ENCODE measurements around the gene AMZ1.

The AMZ1 gene

DNA sequence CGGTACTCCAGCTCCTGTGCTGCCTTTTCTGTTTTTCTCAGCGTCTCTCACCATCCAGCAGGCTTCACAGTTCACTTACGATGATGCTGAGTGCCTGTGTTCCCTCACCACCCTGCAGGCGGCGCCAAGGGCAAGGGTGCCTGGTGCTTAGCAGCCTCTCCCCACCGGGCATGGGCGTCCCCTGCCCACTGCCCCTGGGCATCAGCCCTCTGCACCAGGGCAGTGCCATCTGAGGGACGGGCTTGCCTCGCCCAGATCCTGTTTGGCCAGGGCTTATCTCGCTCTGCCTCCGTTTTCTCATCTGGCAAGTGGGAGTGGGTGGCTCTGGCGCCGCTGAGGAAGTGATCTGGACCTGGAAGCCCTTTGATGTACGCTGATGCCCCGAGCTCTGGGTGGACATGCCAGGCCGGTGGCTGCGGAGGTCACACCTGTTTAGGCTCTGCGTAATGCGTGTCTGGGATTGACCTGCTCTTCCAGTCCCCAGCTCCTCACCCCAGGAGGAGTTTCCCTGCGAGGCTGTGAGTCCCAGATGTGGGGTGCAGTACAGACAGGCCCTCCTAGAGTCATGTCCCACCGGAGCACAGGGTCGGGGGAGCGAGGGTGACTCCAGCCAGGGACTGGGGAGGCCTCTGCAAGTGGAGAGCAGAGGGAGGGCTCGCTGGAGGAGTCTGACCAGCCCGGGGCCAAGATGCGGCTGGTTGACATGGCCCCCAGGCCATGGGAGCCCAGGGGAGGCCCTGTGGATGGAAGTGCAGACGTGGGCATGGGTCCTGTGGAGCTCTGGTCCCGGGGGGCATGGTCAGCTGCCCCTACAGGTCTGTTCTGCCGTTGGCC lies 44.4 kb upstream of the AMZ1 start:
- TF ChIP-seq TAF1 (IDR thresholded peaks at IDR 0.05; ENCODE audit: low read depth, low read length) (no peak), POLR2A (IDR thresholded peaks at IDR 0.05; ENCODE audit: low read depth, low read length) (no peak), SPI1 (IDR thresholded peaks at IDR 0.05; ENCODE audit: low read depth, low read length) (no peak), POLR2AphosphoS5 (IDR thresholded peaks at IDR 0.05; ENCODE audit: low read depth, low read length) (no peak), PAX5 (IDR thresholded peaks at IDR 0.05; ENCODE audit: insufficient read depth, low read length, severe bottlenecking) (no peak), POU2F2 (IDR thresholded peaks at IDR 0.05; ENCODE audit: low read depth, low read length) (no peak)
- FAIRE-seq: no peak
- no peak for DNase-seq (ENCODE audit: insufficient read length, low spot score)

DNA sequence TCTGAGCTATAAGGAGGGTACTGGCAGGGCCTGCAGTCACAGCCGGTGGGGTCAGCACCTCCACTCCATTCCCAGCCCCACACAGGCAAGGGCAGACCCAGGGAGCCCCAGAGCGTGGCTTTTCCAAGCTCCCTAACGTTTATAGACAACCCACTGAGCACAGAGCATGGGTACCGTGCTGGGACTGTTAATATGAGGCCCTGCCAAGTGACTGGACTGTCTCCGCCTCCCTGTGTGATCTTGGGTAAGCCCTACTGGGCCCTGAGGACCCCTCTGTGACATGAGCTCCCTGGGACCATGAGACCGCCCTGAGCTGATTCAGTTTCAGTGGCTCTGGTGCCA lies 43.8 kb upstream of the AMZ1 start:
- TF ChIP-seq SPI1 (IDR thresholded peaks at IDR 0.05; ENCODE audit: low read depth, low read length) (no peak), PAX5 (IDR thresholded peaks at IDR 0.05; ENCODE audit: insufficient read depth, low read length, severe bottlenecking) (no peak), POU2F2 (IDR thresholded peaks at IDR 0.05; ENCODE audit: low read depth, low read length) (no peak), TAF1 (IDR thresholded peaks at IDR 0.05; ENCODE audit: low read depth, low read length) (no peak), POLR2A (IDR thresholded peaks at IDR 0.05; ENCODE audit: low read depth, low read length) (no peak), POLR2AphosphoS5 (IDR thresholded peaks at IDR 0.05; ENCODE audit: low read depth, low read length) (no peak)
- DNase-seq (ENCODE audit: insufficient read length, low spot score): no peak
- FAIRE-seq: no peak

DNA sequence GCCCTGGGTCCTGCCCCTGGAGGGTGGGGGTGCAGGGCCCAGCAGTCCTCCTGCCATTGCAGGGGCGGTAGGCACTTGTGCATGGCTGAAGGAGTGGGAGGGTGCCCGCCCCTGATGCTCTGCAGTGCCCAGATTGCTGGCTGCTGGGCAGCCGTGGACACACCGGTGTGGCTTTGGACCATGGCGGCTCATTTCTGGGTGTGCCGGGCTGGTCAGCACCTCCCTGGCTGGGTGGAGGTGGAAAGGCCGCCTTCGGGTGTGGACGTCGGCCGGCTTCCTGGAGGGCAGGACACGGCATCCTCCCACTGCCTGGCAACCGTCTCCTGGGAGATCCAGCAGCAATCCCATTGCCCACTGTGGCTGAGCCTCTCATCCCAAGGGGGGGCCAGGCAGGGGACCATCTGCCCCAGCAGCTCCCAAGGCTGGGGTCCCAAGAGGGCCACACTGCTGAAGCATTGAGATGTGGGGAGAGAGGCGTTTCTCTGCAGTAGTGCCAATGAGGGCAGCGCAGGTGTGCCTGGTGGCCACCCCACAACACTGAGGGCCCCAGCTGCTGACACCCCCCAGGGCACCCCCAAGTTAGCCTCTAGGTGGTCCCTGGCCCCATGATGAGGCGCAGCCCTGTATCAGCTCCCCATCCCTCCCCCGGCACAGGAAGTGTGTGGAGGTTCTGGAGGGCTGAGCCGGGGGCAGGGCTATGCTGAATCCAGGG lies 43.3 kb upstream of the AMZ1 start:
- no peak for TF ChIP-seq TAF1 (IDR thresholded peaks at IDR 0.05; ENCODE audit: low read depth, low read length)
- 0 out of 2 replicates have a peak, but pooled peaks have one; percentile 4 for TF ChIP-seq SPI1 (IDR thresholded peaks at IDR 0.05; ENCODE audit: low read depth, low read length)
- FAIRE-seq (peak; percentile 57), DNase-seq (ENCODE audit: insufficient read length, low spot score) (no peak)

DNA sequence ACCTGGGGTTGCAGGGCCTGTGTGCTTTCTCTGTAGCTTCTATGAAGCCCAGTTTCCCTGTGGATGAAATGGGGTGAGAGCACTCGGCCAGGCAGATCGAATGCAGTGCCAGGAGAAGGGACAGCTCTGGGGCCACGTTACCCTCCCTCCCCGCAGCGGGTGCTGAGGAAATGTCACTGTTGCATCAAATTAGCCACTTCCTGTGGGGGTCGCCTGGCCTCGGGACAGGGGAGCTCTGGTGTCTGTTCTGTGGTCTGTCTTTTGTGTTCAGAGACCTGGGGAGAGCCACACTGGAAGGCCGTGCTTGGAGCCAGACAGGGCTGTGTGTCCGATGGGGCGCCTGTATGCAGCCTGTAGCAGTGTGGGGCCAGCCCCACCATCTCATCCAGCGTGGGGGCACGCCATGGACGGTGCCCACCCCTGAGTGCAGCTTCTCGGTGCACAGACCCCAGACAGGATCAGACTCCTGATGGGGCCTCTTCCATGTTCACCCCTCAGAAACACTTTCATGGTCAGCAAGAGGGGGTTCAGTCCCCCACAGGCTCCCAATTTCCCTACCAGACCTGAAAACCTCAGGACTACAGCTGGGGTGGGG lies 42.6 kb upstream of the AMZ1 start:
- DNase-seq (ENCODE audit: insufficient read length, low spot score): peak; percentile 83
- FAIRE-seq: peak; percentile 90
- TF ChIP-seq TAF1 (IDR thresholded peaks at IDR 0.05; ENCODE audit: low read depth, low read length): peak; percentile 16; the same call in 1 of the 2 replicates
- no peak for TF ChIP-seq SPI1 (IDR thresholded peaks at IDR 0.05; ENCODE audit: low read depth, low read length)
- TF ChIP-seq POLR2AphosphoS5 (IDR thresholded peaks at IDR 0.05; ENCODE audit: low read depth, low read length): peak; percentile 59; the same call in 1 of the 2 replicates
- TF ChIP-seq POU2F2 (IDR thresholded peaks at IDR 0.05; ENCODE audit: low read depth, low read length): 0 out of 2 replicates have a peak, but pooled peaks have one; percentile 50
- TF ChIP-seq POLR2A (IDR thresholded peaks at IDR 0.05; ENCODE audit: low read depth, low read length): peak; percentile 63

DNA sequence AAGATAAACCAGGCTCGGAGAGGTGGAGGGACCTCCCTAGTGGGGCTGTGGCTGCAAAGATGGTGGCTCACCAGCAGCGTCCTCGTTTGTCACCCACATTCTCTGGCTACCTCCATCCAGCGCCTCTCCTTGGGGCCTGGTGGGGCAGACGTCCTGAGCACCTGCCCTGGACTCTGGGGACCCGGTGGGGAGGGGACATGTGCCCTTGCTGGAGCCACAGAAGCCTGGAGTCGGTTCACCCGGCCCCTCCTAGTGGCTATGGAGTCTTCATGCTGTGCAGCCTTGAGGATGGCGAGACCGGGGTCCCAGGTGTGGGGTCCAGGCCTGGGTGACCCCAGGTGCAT lies 41.7 kb upstream of the AMZ1 start:
- TF ChIP-seq POLR2A (IDR thresholded peaks at IDR 0.05; ENCODE audit: low read depth, low read length) (no peak), PAX5 (IDR thresholded peaks at IDR 0.05; ENCODE audit: insufficient read depth, low read length, severe bottlenecking) (no peak)
- no peak for FAIRE-seq
- no peak for DNase-seq (ENCODE audit: insufficient read length, low spot score)

DNA sequence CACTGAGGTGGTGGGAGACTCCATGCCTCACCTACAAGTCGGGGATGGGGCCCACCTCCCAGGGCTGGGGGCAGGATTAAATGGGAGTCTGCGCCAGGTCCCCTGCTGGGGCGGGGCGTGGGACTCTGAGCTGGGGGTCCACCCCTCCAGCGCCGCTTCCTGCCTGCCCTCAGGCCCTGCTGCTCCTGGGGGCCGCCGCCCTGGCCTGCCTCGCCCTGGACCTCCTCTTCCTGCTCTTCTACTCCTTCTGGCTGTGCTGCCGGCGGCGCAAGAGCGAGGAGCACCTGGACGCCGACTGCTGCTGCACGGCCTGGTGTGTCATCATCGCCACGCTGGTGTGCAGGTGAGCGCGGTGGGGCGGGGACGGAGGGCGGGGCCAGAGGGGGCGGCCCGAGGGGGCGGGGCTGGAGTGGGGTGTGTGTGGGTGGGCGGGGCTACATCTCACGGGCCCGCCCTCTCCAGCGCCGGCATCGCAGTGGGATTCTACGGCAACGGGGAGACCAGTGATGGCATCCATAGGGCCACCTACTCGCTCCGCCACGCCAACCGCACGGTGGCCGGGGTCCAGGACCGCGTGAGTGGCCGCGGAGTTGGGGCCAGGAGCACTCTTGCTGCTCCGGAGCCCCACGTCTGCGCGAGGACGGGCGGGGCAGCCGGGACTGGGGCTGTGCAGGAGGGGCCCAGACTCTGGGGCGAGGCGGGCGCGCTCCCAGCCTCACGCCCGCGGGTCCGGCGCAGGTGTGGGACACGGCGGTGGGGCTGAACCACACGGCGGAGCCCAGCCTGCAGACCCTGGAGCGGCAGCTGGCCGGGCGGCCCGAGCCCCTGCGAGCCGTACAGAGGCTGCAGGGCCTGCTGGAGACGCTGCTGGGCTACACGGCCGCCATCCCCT lies 41.1 kb upstream of the AMZ1 start:
- DNase-seq (ENCODE audit: insufficient read length, low spot score): no peak
- no peak for TF ChIP-seq POU2F2 (IDR thresholded peaks at IDR 0.05; ENCODE audit: low read depth, low read length)
- TF ChIP-seq POLR2A (IDR thresholded peaks at IDR 0.05; ENCODE audit: low read depth, low read length): no peak
- TF ChIP-seq SPI1 (IDR thresholded peaks at IDR 0.05; ENCODE audit: low read depth, low read length): no peak
- TF ChIP-seq POLR2AphosphoS5 (IDR thresholded peaks at IDR 0.05; ENCODE audit: low read depth, low read length): no peak
- TF ChIP-seq TAF1 (IDR thresholded peaks at IDR 0.05; ENCODE audit: low read depth, low read length): no peak
- FAIRE-seq: no peak

DNA sequence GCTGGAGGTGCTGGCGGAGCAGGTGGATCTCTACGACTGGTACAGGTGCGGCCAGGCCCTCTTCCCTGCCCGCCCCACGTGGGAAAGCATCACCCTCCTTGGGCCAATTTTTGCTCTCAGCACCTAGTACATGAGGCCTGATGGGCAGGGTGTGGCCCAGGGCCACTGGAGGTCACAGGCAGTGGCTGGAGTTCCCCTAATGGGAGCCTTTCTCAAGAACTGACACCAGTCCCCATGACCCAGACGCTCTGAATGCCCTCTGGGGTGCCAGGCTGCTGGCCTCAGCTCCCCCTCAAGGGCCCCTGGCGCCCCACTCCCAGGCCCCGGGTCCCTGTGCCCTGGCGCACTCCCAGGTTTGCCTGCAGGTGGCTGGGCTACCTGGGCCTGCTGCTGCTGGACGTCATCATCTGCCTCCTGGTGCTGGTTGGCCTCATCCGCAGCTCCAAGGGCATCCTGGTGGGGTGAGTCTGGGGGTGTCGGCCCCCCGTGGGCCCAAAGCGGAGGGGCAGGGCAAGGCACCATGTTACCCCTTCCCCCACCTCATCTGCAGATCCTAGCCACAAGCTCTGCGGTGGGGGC lies 40.3 kb upstream of the AMZ1 start:
- FAIRE-seq (no peak), DNase-seq (ENCODE audit: insufficient read length, low spot score) (no peak)
- TF ChIP-seq TAF1 (IDR thresholded peaks at IDR 0.05; ENCODE audit: low read depth, low read length) (no peak), POLR2A (IDR thresholded peaks at IDR 0.05; ENCODE audit: low read depth, low read length) (no peak), POLR2AphosphoS5 (IDR thresholded peaks at IDR 0.05; ENCODE audit: low read depth, low read length) (no peak)

DNA sequence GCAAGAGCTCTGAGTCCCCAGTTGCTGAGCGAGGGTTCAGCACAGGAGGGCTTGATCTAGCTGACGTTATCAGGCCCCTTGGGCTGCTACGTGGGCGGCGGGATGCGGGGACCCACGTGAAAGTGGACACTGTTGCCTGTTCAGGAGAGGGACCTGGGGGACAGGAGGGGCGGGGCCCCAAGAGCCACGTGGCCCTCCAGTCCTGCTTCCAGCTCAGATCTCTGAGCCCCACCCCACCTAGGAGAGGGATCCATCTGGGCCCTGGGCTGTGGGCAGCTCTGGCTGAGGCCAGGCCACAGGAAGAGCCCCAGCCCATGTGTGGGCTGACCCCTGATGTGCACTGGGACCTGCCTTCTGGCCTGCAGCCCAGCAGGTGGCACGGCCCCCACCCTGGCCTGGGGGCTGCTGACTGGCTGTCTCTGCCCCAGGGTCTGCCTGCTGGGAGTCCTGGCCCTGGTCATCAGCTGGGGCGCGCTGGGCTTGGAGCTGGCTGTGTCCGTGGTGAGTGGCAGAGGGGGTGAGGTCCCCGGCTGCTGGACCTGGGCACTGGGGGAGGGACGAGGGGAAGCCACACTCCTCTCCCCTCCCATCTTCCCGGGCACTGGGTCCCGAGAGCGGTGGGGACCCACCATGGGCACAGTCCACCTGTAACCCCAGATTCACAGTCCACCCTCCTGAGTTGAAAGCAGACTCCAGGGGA lies 38.7 kb upstream of the AMZ1 start:
- FAIRE-seq: no peak
- no peak for DNase-seq (ENCODE audit: insufficient read length, low spot score)
- TF ChIP-seq POLR2AphosphoS5 (IDR thresholded peaks at IDR 0.05; ENCODE audit: low read depth, low read length) (no peak), POLR2A (IDR thresholded peaks at IDR 0.05; ENCODE audit: low read depth, low read length) (no peak), SPI1 (IDR thresholded peaks at IDR 0.05; ENCODE audit: low read depth, low read length) (no peak), PAX5 (IDR thresholded peaks at IDR 0.05; ENCODE audit: insufficient read depth, low read length, severe bottlenecking) (no peak), POU2F2 (IDR thresholded peaks at IDR 0.05; ENCODE audit: low read depth, low read length) (no peak), TAF1 (IDR thresholded peaks at IDR 0.05; ENCODE audit: low read depth, low read length) (no peak)

Measured in GM12891 (cell line).